Stimulated activated CD4-positive, alpha-beta T cell treated with anti-CD3 and anti-CD28 coated beads, TNF-alpha, amount 100 ng/mL, for 48 hours (primary cell): ENCODE measurements around the gene SIAH2.

Experiments used
- DNase-seq, 3 donors: peaks; one replicate each; pipeline ENCODE4 v3.0.0-alpha.2; 2020; ENCODE audit warnings: low read depth in 3 of 3

SIAH2 gene

DNA sequence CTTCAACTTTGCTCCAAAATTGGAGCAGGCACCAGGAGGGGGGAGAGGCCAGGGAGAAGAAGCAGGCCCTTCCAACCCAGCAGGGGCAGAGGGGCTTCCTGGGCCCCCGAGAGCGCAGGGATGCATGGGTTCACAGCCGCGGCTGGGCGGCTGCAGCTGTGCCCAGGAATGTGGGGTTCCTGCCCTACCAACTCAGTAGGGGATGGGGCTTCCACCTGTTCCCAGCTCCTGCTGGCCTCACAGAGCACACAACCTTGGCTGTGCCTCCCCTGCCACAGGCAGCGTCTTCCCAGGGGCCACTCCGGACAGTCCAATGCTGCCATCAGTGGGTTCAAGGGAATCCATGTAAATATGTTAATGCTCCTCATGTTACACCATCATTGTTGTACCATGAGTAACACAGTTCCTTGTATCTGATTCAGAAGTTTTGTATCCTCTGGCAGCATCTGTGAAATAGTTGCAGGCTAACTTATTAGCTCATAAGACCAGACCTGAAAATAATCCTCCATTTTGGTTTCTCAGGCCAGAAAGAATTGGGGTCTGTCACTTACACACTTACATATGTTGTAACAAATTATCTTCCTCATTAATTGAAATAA is 12.1 kb upstream of the SIAH2 start:
- no peak for DNase-seq

- no peak for DNase-seq
Measured at GRCh38 chr3:150773616-150774192, 10.7 kb upstream of the SIAH2 start.

- DNase-seq, result no peak
Measured at GRCh38 chr3:150771600-150771999, 8.6 kb upstream of the SIAH2 start.

GRCh38 chr3:150770681-150771080 is 7.7 kb upstream of the SIAH2 start:
- DNase-seq, result no peak

DNA sequence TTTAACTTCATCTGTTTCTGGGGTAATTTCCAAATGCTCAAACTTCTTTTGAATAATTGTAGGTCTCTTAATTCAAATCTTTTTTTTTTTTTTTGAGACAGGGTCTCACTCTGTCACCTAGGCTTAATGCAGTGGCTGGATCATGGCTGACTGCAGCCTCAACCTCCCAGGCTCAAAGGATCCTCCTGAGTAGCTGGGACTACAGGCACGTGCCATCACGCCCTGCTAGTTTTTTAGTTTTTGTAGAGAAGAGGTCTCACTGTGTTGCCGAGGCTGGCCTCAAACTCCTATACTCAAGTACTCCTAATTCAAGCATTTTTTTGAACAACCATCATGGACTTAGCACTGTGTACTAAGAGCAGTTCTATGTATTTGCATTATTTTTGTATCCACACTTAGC is 3.8 kb upstream of the SIAH2 start:
- DNase-seq, result no peak

DNA sequence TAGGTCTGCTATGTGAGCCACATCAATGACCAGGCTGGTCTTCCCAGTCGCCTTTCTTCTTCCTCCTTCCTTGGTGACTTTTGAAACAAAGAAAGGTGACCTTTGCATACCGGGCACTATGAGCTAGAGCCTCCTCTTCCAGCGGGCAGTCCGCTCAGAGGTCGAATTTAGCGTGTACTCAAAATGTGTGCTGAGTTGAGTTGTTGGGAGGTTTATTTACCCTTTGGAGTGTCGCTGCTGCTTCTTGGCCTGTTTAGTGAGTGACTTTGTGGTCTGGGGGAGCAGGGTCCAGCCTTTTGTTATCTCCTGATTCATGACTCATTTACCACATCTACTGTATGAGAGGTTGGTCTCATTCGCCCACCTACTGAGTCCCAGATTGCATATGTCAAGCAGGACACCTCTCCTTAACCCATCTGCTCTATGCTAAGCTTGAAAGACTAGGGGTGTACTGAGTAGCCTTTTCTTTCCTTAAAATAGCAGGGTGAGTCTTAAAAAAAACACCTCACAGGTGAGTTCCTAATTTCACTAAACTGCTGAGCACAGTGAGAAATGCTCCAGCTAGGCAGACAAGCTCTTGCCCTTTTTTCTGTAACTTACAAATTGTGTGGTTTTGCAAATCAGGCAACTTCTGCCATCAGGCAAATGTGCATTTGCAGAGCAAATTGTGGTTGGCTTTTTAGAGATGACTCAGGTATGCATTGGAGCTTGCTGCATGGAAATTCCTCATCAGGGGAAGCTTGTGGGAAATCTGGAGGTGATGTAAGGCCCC is 3.2 kb upstream of the SIAH2 start:
- DNase-seq, result no peak

- no peak for DNase-seq
Measured at GRCh38 chr3:150764967-150765366, 2.0 kb upstream of the SIAH2 start.

DNA sequence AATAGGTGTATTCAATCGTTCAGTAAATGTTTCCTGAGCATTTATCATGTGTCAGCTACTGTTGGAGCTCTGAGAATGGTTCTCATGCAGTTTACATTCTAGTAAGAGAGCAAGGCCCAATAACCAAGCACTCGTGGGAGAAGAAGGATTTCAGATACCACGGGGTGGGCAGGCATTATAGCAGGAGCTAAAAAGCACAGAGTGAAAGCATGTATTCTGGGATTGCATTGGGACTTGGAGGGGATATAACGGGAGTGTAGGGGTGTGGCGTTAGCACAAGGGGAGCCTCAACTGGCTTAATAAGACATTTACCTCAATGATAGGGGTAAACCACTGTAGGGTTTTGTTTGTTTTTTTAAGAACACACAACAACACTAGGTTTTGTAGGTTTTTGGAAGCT is 1.6 kb upstream of the SIAH2 start:
- no peak for DNase-seq

DNA sequence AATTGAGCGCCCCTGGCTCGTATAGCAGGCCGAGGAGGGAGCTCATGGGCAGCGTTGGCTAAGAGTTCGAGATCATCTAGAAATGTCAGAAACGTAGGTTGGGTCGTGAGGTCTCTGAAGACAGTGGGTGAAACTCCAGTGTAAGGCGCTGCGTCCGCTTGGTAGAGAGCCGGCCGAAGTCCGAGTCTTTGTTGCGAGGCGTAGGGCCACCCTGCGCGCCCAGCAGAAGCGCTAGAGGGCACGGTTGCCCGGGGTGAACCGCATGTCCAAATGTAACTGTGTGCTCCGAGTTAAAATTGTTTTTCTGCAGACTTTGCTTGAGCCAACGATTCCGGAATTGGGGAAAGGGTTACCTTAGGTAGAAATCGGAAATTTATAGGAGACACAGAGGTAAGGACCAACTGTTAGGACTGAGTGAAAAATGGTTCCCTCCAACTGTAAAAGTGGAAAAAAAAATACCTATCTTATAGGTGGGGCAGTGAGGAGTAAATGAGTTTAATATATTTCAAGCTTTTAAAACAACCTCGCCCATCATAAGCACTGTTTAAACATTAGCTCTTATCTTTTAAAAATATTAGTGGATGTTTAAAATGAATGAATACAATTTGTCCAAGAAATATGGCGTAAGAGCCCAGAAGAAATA is 993 bp upstream of the SIAH2 start:
- DNase-seq, result no peak

GRCh38 chr3:150762662-150763121 is 277 bp downstream of the SIAH2 start:
- no peak for DNase-seq

DNA sequence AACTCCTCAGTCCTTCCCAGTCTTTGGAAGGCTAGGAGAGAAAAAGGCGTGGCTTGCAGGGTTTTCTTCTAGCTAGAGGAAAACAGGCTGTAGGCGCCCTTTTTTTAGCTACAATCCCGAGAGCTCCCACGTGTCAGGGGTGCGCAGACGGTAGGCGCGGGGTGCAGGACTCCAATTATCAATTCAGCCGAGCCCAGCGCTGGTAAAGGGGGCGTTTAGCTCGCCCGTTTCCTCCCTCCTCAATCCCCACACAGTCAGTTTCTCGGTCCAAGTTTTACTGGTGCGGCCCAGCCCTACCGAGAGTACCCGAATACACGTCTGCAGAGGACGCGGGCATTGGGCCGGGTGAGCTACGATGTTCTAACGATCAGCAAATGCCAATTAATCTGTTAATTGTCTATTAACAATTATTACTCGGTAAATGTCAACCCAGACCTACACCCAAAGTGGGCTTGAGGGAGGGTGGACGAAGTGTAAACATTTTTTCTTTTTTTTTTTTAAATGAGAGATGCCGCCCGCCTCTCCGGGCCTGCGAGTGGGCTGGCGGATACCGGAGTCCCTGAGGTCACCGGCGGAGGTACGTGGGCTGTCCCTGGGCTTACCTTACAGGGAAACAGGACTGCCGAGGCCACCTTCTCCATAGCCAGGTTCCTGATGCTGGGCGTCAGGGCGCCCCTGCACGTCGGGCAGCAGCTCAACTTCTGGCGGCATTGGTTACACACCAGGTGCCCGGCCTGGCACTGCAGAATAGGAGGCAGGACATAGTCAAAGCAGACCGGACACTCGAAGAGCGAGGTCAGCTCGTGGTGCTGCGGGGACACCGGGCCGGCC is 923 bp downstream of the SIAH2 start:
- DNase-seq, result no peak

- no peak for DNase-seq
Measured at GRCh38 chr3:150760431-150761200, 2.4 kb downstream of the SIAH2 start.

DNA sequence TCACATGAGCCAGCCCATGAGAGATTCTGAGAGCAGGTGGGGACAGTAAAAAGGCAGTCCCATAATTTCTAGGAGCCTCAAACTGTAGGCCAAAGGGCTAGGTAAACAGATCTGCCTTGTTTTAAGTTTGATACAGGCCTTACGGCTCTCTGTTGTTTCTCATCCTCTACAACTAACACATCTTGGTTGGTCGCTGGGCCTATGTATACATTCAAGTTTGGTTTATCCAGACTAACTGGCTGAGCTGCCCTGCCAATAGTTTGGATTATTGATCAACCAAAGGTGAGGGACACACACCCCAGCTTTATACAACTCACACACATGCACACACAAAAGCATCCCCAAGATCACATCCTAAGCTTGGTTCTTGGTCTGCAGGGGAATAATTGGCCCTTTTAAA is 3.0 kb downstream of the SIAH2 start:
- DNase-seq, result no peak

- DNase-seq, result no peak
Measured at GRCh38 chr3:150759319-150759718, 3.6 kb downstream of the SIAH2 start.

DNA sequence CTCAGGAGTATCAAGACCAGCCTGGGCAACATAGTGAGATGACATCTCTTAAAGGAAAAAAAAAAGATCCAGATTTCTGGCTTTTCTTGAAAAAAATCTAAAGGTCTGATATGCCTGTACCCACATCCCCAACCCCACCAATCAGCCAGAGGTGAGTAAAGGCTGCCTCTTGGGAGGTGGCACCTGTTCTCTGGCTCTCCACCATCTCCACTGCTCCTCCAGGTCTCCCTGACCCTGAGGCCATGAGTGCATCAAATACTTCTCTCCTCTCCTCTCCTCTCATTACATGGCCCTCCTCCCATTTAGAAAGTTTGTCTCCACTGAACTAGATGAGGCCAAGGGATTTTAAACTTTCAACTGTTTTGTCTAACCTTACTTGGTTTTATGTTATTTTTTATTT is 5.2 kb downstream of the SIAH2 start:
- DNase-seq, result no peak

DNA sequence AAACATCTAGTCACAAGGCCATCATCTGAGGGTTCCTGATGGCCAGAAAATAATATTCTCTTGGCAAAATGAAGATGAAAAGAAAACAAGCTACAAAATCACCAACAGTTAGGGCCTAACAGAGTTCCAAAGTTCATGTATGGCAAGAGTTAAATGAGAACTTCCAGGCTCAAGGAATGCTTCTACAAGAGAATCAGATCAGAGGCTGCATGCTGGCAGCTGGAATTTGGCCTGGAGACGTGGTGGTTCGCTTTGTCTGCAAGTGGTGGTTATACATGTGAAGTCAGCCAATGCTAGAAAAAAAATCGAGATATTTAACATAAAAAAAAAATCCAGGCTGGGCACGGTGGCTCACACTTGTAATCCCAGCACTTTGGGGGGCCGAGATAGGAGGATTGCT is 5.6 kb downstream of the SIAH2 start:
- no peak for DNase-seq

DNA sequence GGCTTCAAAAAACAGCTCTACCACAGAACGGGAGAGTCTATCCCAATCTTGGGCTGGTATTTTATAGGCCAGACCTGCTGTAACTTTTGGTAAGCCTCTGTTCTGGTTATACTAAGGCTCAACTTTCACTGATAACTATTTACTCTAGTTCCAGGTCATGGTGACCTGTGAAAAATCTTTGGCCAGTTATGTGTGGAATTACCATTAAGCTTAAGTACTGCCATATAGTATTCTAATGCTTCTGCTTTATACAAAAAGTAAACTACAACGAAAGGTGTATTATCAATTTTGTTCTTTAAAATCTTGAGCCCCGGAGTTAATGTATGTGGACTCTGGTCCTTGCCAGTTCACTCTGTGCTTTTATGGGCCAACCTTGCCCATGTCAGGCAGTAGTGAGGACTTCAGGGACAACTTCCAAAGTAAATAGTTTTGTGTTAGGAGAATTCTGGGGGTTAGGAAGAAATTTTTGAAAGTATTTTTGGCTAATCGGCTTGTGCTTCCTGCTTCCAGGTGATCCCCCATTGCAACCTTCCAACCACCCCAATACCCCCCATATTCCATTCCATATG is 6.4 kb downstream of the SIAH2 start:
- no peak for DNase-seq

- DNase-seq, result no peak
Measured at GRCh38 chr3:150755902-150756301, 7.1 kb downstream of the SIAH2 start.

- DNase-seq, result no peak
Measured at GRCh38 chr3:150754896-150755295, 8.1 kb downstream of the SIAH2 start.

- no peak for DNase-seq
Measured at GRCh38 chr3:150751781-150752263, 11.1 kb downstream of the SIAH2 start.

DNA sequence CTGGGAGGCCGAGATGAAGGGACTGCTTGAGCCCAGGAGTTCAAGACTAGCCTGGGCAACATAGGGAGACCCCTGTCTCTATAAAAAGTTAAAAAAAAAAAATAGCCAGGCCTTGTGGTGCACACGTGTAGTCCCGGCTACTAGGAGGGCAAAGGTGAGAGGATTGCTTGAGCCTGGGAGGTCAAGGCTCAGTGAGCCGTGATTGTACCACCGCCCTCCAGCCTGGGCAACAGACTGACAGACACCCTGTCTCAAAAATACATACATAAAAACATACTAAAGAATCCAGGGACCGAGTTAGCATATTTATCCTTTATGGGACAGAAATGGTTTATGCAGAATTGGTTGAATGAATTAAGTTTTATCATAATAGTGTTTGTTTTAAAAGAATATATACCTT is 13.7 kb downstream of the SIAH2 start:
- DNase-seq, result no peak
